IMR-90 (cell line): ENCODE results near the gene PCDHGB7. TPM values are rescaled to one million over a fixed set of nuclear protein-coding genes. Genes with fewer than 3 reads are reported as not detected.

Experiments
- ATAC-seq: fragments of 200-7000 bp; cut with Tn5 transposase; 2 replicates; pipeline ENCODE4 v1.9.1; 2020; ENCODE audit warnings: low read depth, mild to moderate bottlenecking, moderate library complexity
- BruUV-seq: library from RNA; stranded (reverse); fragments of 400-500 nt; replicated peaks from 2 replicates; lab custom pipeline; 2021; lab: Mats Ljungman, UMichigan
- CTCF ChIA-PET: fragments of 300-600 bp; formaldehyde crosslinking; extraction: SDS; loops from one replicate; lab custom pipeline; 2021; ENCODE audit warnings: antibody characterized with exemption; lab: Yijun Ruan, JAX
- POLR2A ChIA-PET: fragments of 300-600 bp; sonication (Branson Sonifier 250); formaldehyde crosslinking; loops from one replicate; lab custom pipeline; 2022; ENCODE audit warnings: antibody characterized with exemption; ENCODE audit not compliant: unreplicated experiment; lab: Charles Lee
- DNase-seq: peaks from one replicate; pipeline ENCODE4 v3.0.0; 2013
- H2AFZ ChIP-seq: replicated peaks from 2 replicates; pipeline ENCODE3; 2013; ENCODE audit warnings: low read length, mild to moderate bottlenecking; ENCODE audit not compliant: poor library complexity
- H2AK5ac ChIP-seq: 2 replicates; pipeline ENCODE4 v1.6.1; 2013; ENCODE audit warnings: low read depth, low read length, inconsistent platforms
- H2AK9ac ChIP-seq: replicated peaks from 2 replicates; pipeline ENCODE3; 2013; ENCODE audit warnings: mild to moderate bottlenecking, low read depth, low read length, moderate library complexity; ENCODE audit not compliant: poor library complexity
- H2BK120ac ChIP-seq: 2 replicates; pipeline ENCODE4 v1.6.1; 2013; ENCODE audit warnings: low read depth, low read length, inconsistent platforms
- H2BK15ac ChIP-seq: 3 replicates; pipeline ENCODE4 v1.6.1; 2013; ENCODE audit warnings: low read depth, low read length, inconsistent platforms
- H2BK20ac ChIP-seq: 2 replicates; pipeline ENCODE4 v1.6.1; 2013; ENCODE audit warnings: low read depth, mild to moderate bottlenecking, inconsistent platforms, low read length, moderate library complexity
- H2BK5ac ChIP-seq: 2 replicates; pipeline ENCODE4 v1.6.1; 2013; ENCODE audit warnings: mild to moderate bottlenecking, low read depth, low read length, inconsistent platforms; ENCODE audit not compliant: poor library complexity, severe bottlenecking
- H3K14ac ChIP-seq: replicated peaks from 2 replicates; pipeline ENCODE4 v1.6.1; 2013; ENCODE audit warnings: low read depth, low read length, inconsistent platforms
- H3K18ac ChIP-seq: 2 replicates; pipeline ENCODE4 v1.6.1; 2013; ENCODE audit warnings: low read depth, low read length, control low read depth
- H3K23ac ChIP-seq: 2 replicates; pipeline ENCODE4 v1.6.1; 2013; ENCODE audit warnings: low read depth, low read length, inconsistent platforms
- H3K27ac ChIP-seq: 2 replicates; pipeline ENCODE4 v1.5.1; 2013; ENCODE audit warnings: mild to moderate bottlenecking, control low read depth, low read length; ENCODE audit not compliant: insufficient read depth
- H3K27me3 ChIP-seq: 2 replicates; pipeline ENCODE4 v1.6.1; 2013; ENCODE audit warnings: low read length; ENCODE audit not compliant: control insufficient read depth, insufficient read depth
- H3K36me3 ChIP-seq: 2 replicates; pipeline ENCODE4 v1.6.1; 2013; ENCODE audit warnings: low read length, mixed read lengths; ENCODE audit not compliant: control insufficient read depth, insufficient read depth
- H3K4ac ChIP-seq: 2 replicates; pipeline ENCODE4 v1.6.1; 2013; ENCODE audit warnings: low read depth, low read length, inconsistent platforms
- H3K4me1 ChIP-seq: 2 replicates; pipeline ENCODE4 v1.6.1; 2013; ENCODE audit warnings: low read length, mixed read lengths; ENCODE audit not compliant: control insufficient read depth, insufficient read depth
- H3K4me2 ChIP-seq: 2 replicates; pipeline ENCODE4 v1.6.1; 2013; ENCODE audit warnings: low read depth, mild to moderate bottlenecking, control low read depth, low read length, moderate library complexity
- H3K4me3 ChIP-seq: 2 replicates; pipeline ENCODE4 v1.5.1; 2013; ENCODE audit warnings: low read depth, mild to moderate bottlenecking, control low read depth, low read length, moderate library complexity; ENCODE audit not compliant: insufficient read depth
- H3K56ac ChIP-seq: 2 replicates; pipeline ENCODE4 v1.6.1; 2013; ENCODE audit warnings: low read length, inconsistent platforms; ENCODE audit not compliant: insufficient read depth; ENCODE audit errors: extremely low read depth
- H3K79me1 ChIP-seq, 2 experiments: 2 replicates each; pipeline ENCODE4 v1.6.1; 2013; ENCODE audit warnings: low read length in 2 of 2, inconsistent platforms in 1 of 2, low read depth in 1 of 2
- H3K9ac ChIP-seq: 2 replicates; pipeline ENCODE4 v1.6.1; 2013; ENCODE audit warnings: low read depth, low read length, control low read depth
- H3K9me1 ChIP-seq: 2 replicates; pipeline ENCODE4 v1.6.1; 2013; ENCODE audit warnings: low read length, inconsistent platforms; ENCODE audit not compliant: insufficient read depth
- H3K9me3 ChIP-seq: 2 replicates; pipeline ENCODE4 v1.6.1; 2013; ENCODE audit warnings: low read length; ENCODE audit not compliant: control insufficient read depth, insufficient read depth
- H4K20me1 ChIP-seq: 2 replicates; pipeline ENCODE4 v1.6.1; 2013; ENCODE audit warnings: low read length, inconsistent platforms; ENCODE audit not compliant: insufficient read depth
- H4K5ac ChIP-seq: 2 replicates; pipeline ENCODE4 v1.6.1; 2013; ENCODE audit warnings: mild to moderate bottlenecking, low read depth, low read length, control low read depth
- H4K8ac ChIP-seq, 2 experiments: 2 replicates each; pipeline ENCODE4 v1.6.1; 2013; ENCODE audit warnings: low read depth in 2 of 2, low read length in 2 of 2, control low read depth in 1 of 2, inconsistent platforms in 1 of 2
- H4K91ac ChIP-seq: 2 replicates; pipeline ENCODE4 v1.6.1; 2013; ENCODE audit warnings: low read depth, low read length, inconsistent platforms; ENCODE audit not compliant: insufficient read depth
- CHD1 ChIP-seq: IDR thresholded peaks from 2 replicates; pipeline ENCODE4 v1.6.1; 2012; ENCODE audit warnings: low read depth, low read length, improper control_type of control experiment
- CTCF ChIP-seq: conservative IDR thresholded peaks from 2 replicates; pipeline ENCODE4 v1.5.1; 2012; ENCODE audit warnings: mild to moderate bottlenecking, low read depth, low read length, improper control_type of control experiment
- MAFK ChIP-seq: IDR thresholded peaks from 2 replicates; pipeline ENCODE4 v1.6.1; 2012; ENCODE audit warnings: low read depth, low read length, improper control_type of control experiment
- POLR2A ChIP-seq: IDR thresholded peaks from 2 replicates; pipeline ENCODE4 v1.6.1; 2012; ENCODE audit warnings: mild to moderate bottlenecking, low read depth, low read length
- RAD21 ChIP-seq: IDR thresholded peaks from 2 replicates; pipeline ENCODE4 v1.6.1; 2012; ENCODE audit warnings: low read length, improper control_type of control experiment
- SMC3 ChIP-seq: fragments of 150-350 bp; IDR thresholded peaks from 2 replicates; pipeline ENCODE4 v1.6.1; 2016; ENCODE audit warnings: low read depth, mild to moderate bottlenecking, antibody characterized with exemption, low read length, moderate library complexity
- USF2 ChIP-seq: fragments of 150-350 bp; IDR thresholded peaks from 2 replicates; pipeline ENCODE4 v1.6.1; 2017; ENCODE audit warnings: mild to moderate bottlenecking, antibody characterized with exemption, low read length, low read depth
- WGBS, 2 experiments: methylation state at CpG; one replicate each; pipeline versions ENCODE4 v1.1.5 to v1.1.7; 2013; ENCODE audit warnings: missing lambda C conversion rate in 2 of 2; ENCODE audit not compliant: insufficient read length in 1 of 2; ENCODE audit errors: extremely low coverage in 2 of 2; 5-methylcytosine and 5-hydroxymethylcytosine counted together
- dilution Hi-C: fragments of 300-500 bp; cut with HindIII; formaldehyde crosslinking; loops from one replicate; pipeline ENCODE4 v1.14.3; 2018; ENCODE audit warnings: low sequenced_read_pairs; ENCODE audit not compliant: unreplicated experiment
- in situ Hi-C: fragments of 300-500 bp; cut with MboI; formaldehyde crosslinking; loops from 3 replicates; pipeline ENCODE4 v1.14.3; 2019; ENCODE audit warnings: low sequenced_read_pairs, inconsistent platforms, mixed read lengths
- intact Hi-C: fragments of 100-400 bp; cut with micrococcal nuclease; formaldehyde crosslinking; loops from 2 replicates; pipeline ENCODE4 v1.10.0; 2022
- polyA plus RNA-seq, 3 experiments: library from polyadenylated mRNA; depleted of rRNA; stranded (reverse); fragments of >200 nt; gene quantifications; 2 replicates each; pipeline ENCODE4 v1.2.3, GENCODE V29; 2012; ENCODE audit warnings: low replicate concordance in 1 of 3
- total RNA-seq: library from RNA; depleted of rRNA; stranded (reverse); fragments of >200 nt; gene quantifications from 2 replicates; pipeline ENCODE4 v1.2.3, GENCODE V29; 2012

PCDHGB7 gene
- total and polyA plus RNA-seq, 2 of the 4 experiments (the other 2 are of a cell fraction), result 6.3 to 8.1 TPM

GRCh38 chr5:141373673-141374317 is 43.7 kb upstream of the PCDHGB7 start, which contains the start of gene PCDHGA6:
TSS of gene PCDHGA6 (plus strand) at chr5:141373891. CDS start at chr5:141374084, 193 bp downstream.
- 0 out of 2 replicates have a peak within 1 kb of the TSS, but pooled peaks have one; percentile 19 for H3K4ac ChIP-seq
- H4K91ac ChIP-seq, result no peak within 1 kb of the TSS
- ATAC-seq (peak; percentile 58; the same call in 1 of the 2 replicates), DNase-seq (peak; percentile 58)
- H2BK15ac ChIP-seq, result no peak within 1 kb of the TSS
- BruUV-seq, result no TSS peak
- H2BK120ac ChIP-seq, result no peak within 1 kb of the TSS
- H2BK20ac ChIP-seq, result no peak within 1 kb of the TSS
- H4K5ac ChIP-seq, result peak within 1 kb of the TSS; percentile 63; the same call in 1 of the 2 replicates
- intact Hi-C loops, result no loop called here
- H2AFZ ChIP-seq, result peak within 1 kb of the TSS; percentile 81
- dilution Hi-C loops, result no loop called here
- H3K27me3 ChIP-seq, result no peaks in the 10 kb centered on the region
- in situ Hi-C loops, result no loop called here
- H3K36me3 ChIP-seq, result peaks cover 23% of the 10 kb centered on the region
- H2AK9ac ChIP-seq, result no peak within 1 kb of the TSS
- no peaks in the 10 kb centered on the region for H3K79me1 ChIP-seq
- no peak within 1 kb of the TSS for H2BK5ac ChIP-seq
- POLR2A ChIA-PET, result no interaction called here
- CTCF ChIA-PET, result interaction anchor here (0.6 to 1.3 kb wide), 5 partner anchors 17 to 190 kb away, joined by 3 to 7 read pairs (median 4); no protein-coding TSS in a partner anchor
- H3K9me1 ChIP-seq, result no peaks in the 10 kb centered on the region
- peak within 1 kb of the TSS; percentile 18; the same call in 1 of the 2 replicates for H3K27ac ChIP-seq
- WGBS, 2 experiments, result 29% methylated on average over 11 of the region's 27 CpGs; no CpG with 5 or more reads in 1 of the 2 experiments
- no peaks in the 10 kb centered on the region for H3K4me1 ChIP-seq
- H3K56ac ChIP-seq, result no peak within 1 kb of the TSS
- 0 out of 4 replicates have a peak within 1 kb of the TSS, but pooled peaks of 1 of the 2 experiments have one; percentile 20 for H4K8ac ChIP-seq
- peak within 1 kb of the TSS; percentile 52 for H3K4me3 ChIP-seq
- no peak within 1 kb of the TSS for H2AK5ac ChIP-seq
- peak within 1 kb of the TSS; percentile 42; the same call in 1 of the 2 replicates for H3K18ac ChIP-seq
- H3K14ac ChIP-seq, result no peak within 1 kb of the TSS
- H3K9me3 ChIP-seq, result peaks cover 61% of the 10 kb centered on the region
- H3K4me2 ChIP-seq, result peak within 1 kb of the TSS; percentile 60
- H4K20me1 ChIP-seq, result no peaks in the 10 kb centered on the region
- TF ChIP-seq POLR2A (no peak), SMC3 (peak; percentile 29; the same call in 1 of the 2 replicates), CHD1 (no peak), RAD21 (peak; percentile 52), USF2 (no peak), CTCF (peak; percentile 53), MAFK (no peak)
- H3K23ac ChIP-seq, result no peak within 1 kb of the TSS
- peak within 1 kb of the TSS; percentile 76 for H3K9ac ChIP-seq
